Activated T-cell treated with anti-CD3 and anti-CD28 coated beads for 1 hour (primary cell): ENCODE data around the gene SLC9A9.

Experiments
- DNase-seq: peaks from one replicate; pipeline ENCODE4 v3.0.0-alpha.2; 2020; ENCODE audit warnings: low read depth

The SLC9A9 gene

GRCh38 chr3:143840636-143841035 lies 7.6 kb downstream of the SLC9A9 start:
- no peak for DNase-seq

GRCh38 chr3:143839980-143840379 lies 8.3 kb downstream of the SLC9A9 start:
- no peak for DNase-seq

GRCh38 chr3:143837076-143837475 lies 11.2 kb downstream of the SLC9A9 start:
- no peak for DNase-seq

DNA sequence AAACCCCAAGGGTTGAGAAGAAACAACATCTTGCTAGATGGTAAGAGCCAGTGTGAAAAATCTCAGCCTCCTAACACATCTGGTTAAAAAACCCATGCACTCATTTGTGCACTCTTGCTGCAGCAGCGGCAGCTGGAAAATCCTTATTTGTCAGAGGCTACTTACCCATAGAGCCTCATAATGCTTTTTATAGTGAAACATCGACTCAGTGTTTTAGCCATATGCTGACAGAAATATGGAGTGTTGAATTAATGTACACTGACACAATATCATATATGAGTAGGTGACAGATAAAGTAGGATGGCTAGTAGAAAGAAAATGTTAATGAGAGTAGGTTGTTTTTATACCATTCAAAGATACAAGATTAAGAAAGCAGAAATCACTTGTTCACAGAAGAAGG lies 13.0 kb downstream of the SLC9A9 start:
- no peak for DNase-seq

DNA sequence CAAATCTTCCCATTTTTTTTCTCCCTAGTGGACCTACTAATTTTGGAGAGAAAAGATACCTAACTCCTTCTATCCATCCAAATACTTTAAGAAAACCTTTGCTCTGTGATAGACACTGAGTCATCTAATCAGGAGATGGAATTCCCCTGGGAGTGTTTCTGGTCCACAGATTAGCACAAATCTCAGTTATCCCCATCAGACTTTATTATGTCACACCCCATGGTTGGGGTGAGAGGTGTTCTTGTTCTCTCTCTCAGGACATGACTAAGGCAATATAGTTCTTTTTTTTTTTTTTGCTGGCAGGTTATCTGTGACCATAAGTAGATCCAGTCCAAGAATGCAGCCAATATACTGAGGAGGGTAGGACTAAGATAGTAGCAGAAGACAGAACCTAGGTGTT lies 15.8 kb downstream of the SLC9A9 start:
- no peak for DNase-seq

- DNase-seq, result no peak
Measured at GRCh38 chr3:143831994-143832393, 16.3 kb downstream of the SLC9A9 start.

- DNase-seq, result no peak
Measured at GRCh38 chr3:143831208-143831607, 17.1 kb downstream of the SLC9A9 start.

GRCh38 chr3:143830786-143831185 lies 17.5 kb downstream of the SLC9A9 start:
- DNase-seq, result no peak

GRCh38 chr3:143830063-143830462 lies 18.2 kb downstream of the SLC9A9 start:
- DNase-seq, result no peak

DNA sequence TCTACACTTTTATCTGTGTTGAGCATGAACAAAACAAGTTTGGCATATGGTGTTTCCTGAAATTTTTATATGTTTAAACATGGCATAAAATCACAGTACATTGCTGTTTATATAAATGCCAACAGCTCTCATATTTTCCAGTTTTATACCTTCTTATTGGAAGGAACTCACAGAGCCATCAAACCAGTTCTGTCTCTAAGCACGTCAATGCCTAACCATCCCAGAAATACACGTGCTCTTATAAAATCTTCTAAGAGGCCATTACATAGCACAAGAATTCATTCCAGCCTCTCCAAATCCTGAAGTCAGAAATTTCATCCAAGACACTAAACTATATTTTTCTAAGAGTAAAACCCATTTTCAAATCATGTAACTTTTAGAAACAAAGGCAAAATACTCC lies 20.8 kb downstream of the SLC9A9 start:
- no peak for DNase-seq

DNA sequence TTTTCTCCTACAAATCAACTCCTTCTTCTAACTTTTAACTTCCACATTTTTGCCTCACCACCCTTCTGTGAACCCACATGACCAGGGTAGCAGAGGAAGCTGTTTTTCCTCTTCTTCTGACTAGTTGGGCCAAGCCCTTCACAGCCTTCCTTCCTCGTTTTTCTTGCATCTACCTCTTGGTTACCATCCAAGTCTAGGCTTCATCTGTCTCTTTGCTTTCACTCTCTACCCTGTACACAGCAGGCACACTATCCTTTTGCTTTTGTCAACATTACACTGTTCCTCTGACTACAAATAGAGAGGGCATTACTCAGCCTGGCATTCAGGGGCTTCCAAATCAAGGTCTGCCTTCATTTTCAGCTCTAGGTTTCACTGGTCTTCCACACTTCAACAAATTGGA lies 22.0 kb downstream of the SLC9A9 start:
- DNase-seq, result no peak

DNA sequence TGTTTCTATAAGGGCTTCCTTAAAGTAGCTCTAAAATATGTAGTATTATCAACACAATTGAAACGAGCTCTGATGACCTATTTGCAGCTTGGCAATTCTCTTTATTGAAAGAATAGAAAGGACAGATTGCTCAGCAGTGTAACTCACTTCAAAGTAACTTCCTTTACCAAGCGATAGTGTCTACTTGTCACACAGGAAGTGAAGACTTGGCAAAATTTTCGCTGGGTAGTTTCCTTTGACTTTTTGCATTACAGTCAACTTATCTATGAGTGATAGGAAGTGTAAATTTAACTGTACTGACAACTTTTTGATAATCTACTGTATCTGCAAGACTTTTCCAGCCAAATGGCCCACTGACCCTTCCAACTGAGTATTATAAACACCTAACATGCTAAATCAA lies 22.8 kb downstream of the SLC9A9 start:
- DNase-seq, result no peak

DNA sequence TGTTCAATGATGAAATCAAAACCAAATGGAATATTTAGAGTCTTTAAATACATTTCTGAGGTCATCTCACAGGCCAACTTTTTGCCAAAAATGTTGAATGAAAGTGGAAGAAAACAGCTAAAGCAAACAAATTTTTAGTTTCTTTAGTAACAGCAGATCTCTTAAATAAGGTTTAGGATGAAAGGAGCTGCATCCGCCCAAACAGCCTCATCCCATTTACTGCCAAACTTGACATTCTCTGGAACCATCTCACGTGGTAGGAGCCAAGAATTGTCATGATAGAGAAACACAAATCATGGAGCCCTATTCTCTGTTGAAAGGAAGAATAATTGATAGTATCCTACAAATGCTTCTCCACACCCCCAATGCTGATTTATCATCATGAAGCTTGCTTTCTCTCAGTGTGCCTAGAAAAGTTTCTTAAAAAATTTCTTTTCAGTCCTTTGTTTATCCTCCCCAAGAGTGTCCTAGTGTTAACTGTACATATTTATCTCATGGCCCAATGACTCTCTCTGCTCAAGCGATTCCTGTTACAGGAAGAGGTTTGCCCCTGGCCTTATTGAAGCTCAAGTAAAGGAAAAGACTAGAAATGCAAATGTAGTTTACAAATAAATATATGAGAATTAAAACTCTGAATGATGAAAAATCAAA lies 23.4 kb downstream of the SLC9A9 start:
- DNase-seq, result no peak

- DNase-seq, result no peak
Measured at GRCh38 chr3:143822798-143823197, 25.5 kb downstream of the SLC9A9 start.

- no peak for DNase-seq
Measured at GRCh38 chr3:143822374-143822773, 25.9 kb downstream of the SLC9A9 start.

DNA sequence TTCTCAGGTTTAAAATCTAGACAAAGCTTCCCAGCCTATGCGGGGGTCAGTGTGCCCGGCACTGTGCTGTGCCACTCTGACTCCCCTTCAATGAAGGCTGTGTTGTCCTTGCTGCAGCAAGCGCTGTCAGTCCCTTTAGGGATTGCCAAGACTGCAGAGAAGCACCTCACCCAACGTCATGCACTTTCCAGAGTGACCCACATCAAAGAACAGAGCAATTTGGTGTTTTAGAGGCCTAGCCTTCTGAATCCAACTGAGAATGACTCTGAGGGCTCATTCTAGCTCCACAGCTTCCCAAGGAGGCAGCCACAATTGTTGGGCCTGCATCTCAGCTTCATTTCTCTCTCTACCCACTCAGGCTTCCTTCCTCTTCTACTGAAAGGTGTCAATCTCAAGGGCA lies 26.4 kb downstream of the SLC9A9 start:
- DNase-seq, result no peak

DNA sequence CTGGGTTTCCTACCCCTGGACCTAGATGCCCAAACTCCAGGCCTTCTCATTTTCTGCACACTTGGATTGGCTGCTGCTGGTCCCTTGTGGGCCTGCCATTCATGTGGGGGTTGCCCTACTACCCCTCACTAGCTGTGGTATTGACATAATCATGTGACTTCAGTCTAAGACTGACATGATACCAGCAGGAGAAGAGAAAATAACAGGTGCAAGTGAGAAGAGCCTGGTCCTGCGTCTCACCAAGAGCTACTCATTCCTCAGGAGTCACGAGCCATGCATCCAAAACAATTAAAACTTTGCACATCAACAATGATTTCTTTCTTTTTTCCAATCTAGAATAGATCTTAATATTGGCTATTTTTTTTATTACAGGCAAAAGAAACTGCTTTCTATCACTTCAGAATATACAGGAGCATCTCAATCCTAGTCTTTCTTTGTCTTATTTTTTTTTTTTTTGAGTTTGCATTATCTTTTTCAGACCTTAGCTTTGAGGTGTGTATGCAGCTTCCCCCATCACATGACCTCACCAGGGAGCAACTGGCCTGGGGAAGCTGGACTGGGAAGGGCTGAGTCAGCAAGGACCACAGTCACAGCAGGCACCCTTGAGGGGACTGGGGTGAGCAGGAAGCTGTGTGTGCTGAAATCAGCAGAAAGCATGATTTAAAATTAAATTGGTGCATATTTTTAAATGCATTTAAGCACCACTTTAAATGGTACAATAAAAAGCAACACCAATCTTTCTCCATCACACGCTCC lies 27.6 kb downstream of the SLC9A9 start:
- no peak for DNase-seq

GRCh38 chr3:143819890-143820289 lies 28.4 kb downstream of the SLC9A9 start:
- no peak for DNase-seq

DNA sequence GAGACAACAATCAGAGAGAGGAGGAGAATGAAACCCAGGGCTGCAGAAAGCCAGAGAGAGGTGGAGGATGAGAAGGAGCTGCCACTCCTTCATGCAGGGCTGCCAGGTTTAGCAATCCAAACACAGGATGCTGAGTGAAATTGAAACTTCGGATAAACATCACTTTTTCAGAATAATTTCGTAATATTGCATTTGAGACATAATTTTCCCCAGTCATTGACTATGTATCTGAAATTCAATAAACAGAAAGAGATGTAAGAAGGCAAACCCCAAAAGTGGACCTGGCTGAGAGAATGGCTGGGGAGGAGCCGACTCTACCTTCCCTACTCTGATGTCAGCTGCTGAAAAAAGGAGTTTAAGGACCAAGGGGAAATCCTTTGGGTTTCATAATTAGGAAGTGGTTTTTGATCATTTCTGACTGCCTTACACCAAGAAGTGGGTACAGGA lies 33.8 kb downstream of the SLC9A9 start:
- no peak for DNase-seq

- no peak for DNase-seq
Measured at GRCh38 chr3:143812481-143812880, 35.8 kb downstream of the SLC9A9 start.

DNA sequence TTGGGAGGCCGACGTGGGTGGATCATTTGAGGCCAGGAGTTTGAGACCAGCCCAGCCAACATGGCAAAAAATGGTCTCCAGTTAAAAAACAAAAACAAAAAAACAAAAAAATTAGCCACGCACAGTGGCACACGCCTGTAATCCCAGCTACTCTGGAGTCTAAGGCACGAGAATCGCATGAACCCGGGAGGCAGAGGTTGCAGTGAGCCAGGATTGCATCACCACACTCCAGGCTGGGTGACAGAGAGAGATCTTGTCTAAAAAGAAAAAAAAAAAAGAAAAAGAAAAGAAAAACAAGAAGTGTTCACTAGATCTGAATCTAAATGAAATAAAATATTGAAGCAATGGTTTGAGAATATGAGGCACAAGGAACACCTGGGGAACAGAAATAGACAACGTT lies 36.7 kb downstream of the SLC9A9 start:
- no peak for DNase-seq

GRCh38 chr3:143810953-143811265 lies 37.4 kb downstream of the SLC9A9 start:
- DNase-seq, result no peak

DNA sequence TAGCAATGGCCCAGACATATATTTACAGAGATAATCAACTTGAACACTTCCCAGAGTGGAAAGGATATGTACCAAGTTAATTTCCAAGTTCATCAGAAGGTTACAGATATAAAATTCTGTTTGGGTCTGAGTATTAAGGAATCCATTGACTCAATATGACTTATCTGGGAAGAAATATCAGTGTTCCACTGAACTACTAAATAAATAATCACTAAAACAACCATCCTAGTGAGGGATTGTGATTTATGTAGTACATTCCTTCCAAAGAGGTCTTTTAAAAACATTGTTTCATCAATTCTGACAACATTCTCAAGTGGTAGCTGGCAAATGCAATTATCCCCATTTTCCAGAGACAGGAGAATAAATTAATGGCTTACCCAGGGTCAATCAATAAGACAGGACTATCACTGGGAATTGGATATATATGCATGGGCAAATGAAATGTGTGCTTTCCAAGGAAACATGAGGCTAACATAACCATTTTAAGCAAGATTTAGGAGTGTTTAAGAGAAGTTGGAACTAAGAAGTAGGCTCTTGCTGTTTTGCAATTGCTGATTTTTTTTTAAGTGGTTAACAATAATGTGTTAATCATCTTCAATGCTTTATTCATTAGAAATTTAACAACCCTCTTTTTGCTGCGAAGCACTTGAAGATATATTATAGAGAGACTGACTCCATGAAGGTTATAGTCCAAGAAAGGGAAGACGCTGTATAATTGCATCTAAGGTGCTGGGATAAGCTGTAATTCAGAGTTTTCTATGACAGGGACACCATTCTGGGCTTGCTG lies 37.9 kb downstream of the SLC9A9 start:
- DNase-seq, result no peak
